Fibroblast of skin of left biceps (primary cell): ENCODE results near the gene PPP3R2.
"Not testable (repeated sequence)": the region's sequence is repeated elsewhere in the genome, so short reads cannot be mapped to it uniquely, and the experiment has no call there.

ENCODE experiments used
- DNase-seq, 2 experiments: peaks; one replicate each; pipeline ENCODE4 v3.0.0-alpha.2; 2013; ENCODE audit warnings: low read depth in 2 of 2

The PPP3R2 gene

DNA sequence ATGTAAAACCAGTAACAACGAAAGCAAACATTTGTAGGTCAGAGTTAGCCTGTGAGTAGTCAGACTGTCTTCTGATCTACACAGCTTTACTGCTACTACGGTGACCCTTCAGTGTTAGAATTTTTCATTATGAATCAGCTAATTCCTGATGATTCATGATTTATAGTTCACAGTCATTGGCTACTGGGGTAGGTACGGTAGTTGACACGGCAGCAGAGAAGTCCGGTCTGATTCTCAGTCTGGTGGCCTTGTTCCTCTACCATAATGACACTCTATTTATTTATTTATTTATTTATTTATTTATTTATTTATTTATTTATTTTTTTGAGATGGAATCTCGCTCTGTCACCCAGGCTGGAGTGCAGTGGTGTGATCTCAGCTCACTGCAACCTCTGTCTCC is 4.7 kb downstream of the PPP3R2 start:
- DNase-seq: not testable (repeated sequence)

GRCh38 chr9:101587332-101588043 is 7.3 kb downstream of the PPP3R2 start:
- DNase-seq: no peak

DNA sequence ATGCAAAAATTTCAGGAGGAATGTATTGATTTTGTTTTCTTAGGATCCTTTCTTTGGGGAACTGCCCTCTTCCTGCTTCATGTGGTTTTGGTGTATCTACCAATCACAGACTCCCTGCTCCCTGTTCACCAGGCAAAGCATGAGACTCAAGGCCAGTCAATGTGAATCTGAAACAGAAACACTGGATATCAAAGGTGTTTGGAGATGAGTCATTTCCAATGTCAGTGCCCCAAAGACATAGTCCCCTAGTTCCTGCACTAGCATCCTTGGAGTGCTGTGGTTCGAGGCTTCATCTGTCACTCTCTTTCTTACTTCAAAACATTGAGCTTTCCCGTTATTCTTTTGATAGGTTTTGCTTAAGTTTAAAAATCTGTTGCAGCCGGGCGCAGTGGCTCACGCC is 8.1 kb downstream of the PPP3R2 start:
- DNase-seq: no peak

DNA sequence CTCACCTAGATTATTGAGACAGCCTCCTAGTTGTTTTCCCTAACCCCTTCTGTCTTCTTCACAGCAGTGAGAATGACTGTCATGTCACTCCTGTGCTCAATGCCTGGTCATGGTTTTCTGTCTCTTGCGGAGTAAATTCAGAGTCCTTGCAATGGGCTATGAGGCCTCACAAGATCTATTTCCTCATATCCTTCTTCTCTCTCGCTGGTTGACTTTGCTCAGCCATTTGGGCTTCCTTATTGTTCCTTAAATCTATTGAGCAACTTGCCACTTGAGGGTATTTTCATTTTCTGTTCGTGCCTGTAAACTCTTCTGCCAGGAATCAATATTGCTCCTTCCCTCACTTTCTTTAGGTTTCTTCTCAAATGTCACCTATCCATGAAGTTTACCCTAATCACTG is 9.0 kb downstream of the PPP3R2 start:
- no peak for DNase-seq

GRCh38 chr9:101582553-101582952 is 12.2 kb downstream of the PPP3R2 start:
- peak; percentile 66 to 71 for DNase-seq

DNA sequence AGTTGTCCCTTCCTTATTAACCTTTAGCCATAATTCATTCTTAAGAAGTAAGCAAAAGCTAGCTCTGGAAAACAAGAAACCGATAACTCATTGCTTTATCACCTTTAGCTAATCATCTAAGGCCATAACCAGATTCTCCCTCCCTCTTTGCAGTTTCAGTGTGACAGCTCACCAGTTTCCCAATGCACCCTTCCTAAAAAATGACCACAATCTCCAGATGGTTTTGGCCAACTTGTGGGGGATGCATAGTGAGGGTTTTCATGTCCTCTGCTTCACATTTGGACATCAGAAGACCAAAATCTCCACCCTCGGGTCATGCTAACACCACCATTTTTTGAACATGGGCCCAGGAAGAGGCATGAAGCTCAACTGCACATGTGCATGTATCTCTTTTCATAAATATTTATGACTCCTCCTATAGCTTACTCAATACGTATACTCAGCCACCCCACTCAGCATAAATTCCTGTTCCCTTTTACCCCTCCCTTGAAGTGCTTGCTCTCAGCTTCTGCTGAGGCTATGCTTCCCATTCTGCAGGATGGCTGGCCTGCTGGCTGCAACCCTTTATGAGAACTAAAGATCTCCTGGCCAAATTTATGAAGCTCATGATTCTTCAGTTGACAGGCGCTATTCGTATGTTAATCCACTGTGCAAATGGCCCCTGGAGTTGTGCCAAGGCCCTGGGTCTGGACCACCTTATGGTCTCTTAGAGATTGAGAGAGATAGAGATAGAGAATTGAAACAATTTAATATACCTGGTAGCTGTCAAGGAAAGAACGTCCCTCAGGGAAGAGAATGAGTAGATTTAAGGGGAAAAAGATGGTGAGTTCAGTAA is 14.8 kb downstream of the PPP3R2 start:
- DNase-seq: no peak

- DNase-seq: no peak
Observed at GRCh38 chr9:101578378-101578777, 16.4 kb downstream of the PPP3R2 start.

- no peak for DNase-seq
Observed at GRCh38 chr9:101574731-101575333, 19.9 kb downstream of the PPP3R2 start.

DNA sequence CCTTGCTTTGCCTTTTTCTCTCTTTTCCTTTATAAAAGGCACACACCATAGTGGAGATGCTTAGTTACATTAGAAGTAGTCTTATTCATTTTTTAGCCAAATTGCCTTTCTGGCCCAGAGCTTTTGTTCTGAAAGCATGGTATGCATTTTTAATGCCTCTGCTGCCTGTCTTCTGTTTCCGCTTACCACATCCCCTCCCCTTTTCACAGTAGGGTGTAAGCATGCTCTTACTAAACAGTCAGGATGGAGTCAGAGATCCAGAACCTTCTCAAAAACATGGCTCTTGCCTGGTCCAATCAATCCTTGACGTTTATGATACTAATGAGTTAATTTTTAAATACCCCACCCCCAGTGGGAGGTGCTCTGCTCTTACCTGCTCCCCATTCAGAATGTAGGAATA is 22.5 kb downstream of the PPP3R2 start:
- DNase-seq: no peak

DNA sequence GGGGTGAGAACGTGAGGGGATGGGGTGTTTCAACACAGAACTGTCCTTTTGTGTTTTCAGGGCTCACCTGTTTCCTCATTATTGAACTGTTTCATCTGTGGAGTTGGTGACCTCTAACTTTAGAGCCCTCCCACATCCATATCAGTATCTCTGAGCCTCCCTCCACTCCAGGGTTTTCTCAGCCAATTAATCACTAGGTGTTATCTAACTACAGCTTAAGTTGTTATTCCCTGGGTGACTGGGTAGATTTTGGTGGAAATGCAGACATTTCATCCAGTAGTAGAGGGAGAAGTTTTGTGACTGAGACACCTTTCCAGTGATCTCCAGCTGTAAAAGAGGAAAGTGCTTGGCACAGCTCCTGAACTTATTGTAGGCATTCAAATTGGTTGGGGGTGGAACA is 23.7 kb downstream of the PPP3R2 start:
- DNase-seq: no peak

DNA sequence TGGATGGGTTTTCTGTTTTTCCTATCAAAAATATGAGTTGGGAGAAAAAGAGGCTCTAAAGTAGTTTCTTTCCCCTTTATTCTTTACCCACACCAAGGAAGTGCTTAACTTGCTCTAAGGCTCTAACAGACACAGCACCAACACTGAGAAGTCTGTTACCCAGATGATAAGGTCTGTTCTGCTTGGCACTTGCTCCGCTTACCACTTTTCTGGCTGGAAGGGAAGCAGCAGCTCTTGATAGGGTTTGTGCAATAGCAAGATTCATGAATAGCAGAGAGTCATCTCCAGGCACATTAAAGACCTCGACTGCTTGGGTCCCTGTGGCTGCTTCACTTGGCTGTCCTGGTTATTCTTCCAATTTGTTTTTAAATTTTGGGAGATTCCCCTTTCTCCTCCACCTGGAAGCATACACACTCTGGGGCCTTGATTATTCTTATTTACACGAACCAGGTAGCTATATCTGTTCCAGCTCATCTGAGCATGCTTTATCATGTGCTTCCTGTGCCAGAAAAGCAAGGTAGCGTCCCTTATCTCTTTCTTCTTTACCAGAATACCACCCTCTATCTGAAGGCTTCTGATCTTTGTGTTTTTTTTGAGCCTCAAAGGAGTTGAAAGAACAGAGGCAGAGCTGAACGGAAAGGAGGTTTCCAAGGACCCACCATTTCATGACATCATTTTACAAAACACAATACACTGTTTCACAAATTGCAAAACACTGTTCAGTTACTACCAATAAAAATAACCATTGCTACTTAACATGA is 24.8 kb downstream of the PPP3R2 start:
- no peak for DNase-seq

DNA sequence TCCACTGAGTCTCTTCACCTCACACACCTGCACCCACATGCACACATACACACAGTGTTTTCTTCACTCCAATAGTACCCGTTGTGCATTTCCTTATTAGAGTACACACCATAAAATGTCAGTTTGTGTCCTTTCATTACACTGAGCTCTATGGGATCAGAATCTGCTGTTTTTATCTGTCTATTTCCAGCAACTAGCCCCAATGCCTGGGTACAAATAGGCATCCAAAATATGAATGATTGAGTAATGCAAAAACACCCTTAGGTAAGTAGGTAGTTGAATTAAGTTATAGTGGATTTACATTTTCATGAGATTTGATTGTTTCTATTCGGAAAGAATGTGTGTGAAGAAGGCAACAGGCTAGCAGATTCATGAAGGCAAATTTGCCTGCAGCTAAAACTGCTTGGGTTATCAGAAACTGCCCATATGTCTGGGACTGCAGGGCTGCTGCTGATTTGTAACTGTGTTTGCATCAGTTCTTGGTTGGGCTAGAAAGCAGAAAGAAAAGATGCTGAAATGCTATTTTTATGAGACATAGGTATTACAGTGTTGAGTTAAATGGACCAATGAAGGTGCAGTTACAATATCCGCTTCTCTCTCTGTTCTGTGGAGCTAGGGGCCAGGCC is 26.9 kb downstream of the PPP3R2 start:
- no peak for DNase-seq

- no peak for DNase-seq
Observed at GRCh38 chr9:101566904-101567724, 27.7 kb downstream of the PPP3R2 start.

- DNase-seq: no peak
Observed at GRCh38 chr9:101564252-101564651, 30.5 kb downstream of the PPP3R2 start.

DNA sequence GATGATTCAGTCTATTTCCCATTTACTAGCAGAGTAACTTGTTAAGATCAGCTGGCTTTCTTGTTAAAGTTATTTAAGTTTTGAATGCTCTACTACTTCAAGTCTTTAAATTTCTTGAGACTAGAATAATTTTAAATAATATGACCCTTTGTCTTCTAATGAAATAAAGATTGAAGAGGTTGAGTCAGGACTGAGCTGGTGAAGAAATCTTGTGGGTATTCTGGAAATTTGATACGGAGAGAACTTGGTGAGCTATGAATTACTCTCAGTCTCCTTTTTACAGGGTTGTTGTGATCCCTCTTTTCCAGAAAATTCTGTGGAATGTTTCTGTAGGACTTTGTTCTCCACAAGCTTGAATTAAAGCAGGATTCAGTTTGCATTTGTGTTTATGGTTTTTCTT is 31.8 kb downstream of the PPP3R2 start:
- no peak for DNase-seq

DNA sequence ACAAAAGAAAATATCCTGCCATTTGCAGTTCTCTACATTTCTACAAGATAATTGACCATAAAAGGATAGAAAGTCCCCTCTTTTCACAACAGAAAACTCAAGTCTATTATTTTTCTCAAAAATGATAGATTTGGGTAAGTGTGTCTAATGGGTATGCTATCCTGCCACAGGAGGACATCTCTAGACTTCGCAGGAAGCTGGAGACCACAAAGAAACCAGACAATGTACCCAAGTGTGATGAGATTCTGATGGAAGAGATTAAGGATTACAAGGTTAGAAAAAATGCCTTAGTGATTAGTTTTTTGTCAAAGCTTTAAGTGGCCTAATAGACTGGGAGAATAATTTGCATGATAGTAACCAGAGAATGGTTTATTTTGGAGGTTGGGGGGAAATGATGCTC is 33.0 kb downstream of the PPP3R2 start:
- no peak for DNase-seq

DNA sequence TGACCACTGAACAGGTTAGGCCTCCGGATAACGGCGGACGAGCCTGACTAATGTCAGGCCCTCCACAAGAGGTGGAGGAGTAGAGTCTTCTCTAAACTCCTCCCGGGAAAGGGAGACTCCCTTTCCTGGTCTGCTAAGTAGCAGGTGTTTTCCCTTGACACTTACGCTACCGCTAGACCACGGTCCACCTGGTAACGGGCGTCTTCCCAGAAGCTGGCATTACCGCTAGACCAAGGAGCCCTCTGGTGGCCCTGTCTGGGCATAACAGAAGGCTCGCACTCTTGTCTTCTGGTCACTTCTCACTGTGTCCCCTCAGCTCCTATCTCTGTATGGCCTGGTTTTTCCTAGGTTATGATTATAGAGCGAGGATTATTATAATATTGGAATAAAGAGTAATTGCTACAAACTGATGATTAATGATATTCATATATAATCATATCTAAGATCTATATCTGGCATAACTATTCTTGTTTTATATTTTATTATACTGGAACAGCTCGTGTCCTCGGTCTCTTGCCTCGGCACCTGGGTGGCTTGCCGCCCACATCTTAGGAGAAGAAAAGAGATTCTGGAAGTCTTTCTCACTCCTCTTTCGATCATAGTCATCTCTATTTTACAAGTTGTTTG is 45.2 kb downstream of the PPP3R2 start:
- not testable (repeated sequence) for DNase-seq

DNA sequence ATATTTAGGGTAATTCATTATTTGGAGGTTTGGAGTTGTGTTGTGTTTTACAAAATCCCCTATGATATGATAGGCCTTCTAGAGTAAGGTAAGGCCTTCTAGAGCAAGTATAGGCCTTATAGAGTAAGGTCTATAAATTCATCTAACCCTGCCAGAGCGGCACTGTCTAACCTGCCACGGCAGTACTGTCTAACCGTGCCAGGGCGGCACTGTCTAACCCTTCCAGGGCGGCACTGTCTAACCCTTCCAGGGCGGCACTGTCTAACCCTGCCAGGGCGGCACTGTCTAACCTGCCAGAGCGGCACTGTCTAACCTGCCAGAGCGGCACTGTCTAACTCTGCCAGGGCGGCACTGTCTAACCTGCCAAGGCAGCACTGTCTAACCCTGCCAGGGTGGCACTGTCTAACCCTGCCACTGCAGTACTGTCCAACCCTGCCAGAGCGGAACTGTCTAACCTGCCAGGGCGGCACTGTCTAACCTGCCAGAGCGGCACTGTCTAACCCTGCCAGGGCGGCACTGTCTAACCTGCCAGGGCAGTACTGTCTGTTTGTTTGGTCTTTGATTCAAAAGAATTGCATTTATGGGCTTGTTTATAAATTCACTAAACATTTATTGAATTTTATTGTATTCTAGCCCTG is 51.6 kb downstream of the PPP3R2 start:
- DNase-seq: no peak
